DOHH2 (cell line): Measurements from ENCODE around the gene SP140.

Experiments used
- H3F3A ChIP-seq: fragments of 200-600 bp; sonication (generic), shearing (Covaris generic); 2 replicates; pipeline ENCODE4 v1.6.0; 2016; ENCODE audit warnings: antibody characterized with exemption, mild to moderate bottlenecking; ENCODE audit not compliant: control insufficient read depth, insufficient read depth
- H3K27ac ChIP-seq: fragments of 200-600 bp; sonication (generic); 2 replicates; pipeline ENCODE4 v1.5.1; 2014; ENCODE audit warnings: low read depth, mild to moderate bottlenecking, low read length, moderate library complexity
- H3K27me3 ChIP-seq: fragments of 200-600 bp; sonication (generic); 2 replicates; pipeline ENCODE4 v1.6.1; 2014; ENCODE audit warnings: mild to moderate bottlenecking, low read length, mixed read lengths; ENCODE audit not compliant: control insufficient read depth
- H3K36me3 ChIP-seq: fragments of 200-600 bp; sonication (generic); 2 replicates; pipeline ENCODE4 v1.6.1; 2014; ENCODE audit warnings: mild to moderate bottlenecking, low read length, moderate library complexity, mixed read lengths; ENCODE audit not compliant: control insufficient read depth
- H3K4me1 ChIP-seq: fragments of 200-600 bp; sonication (generic); 2 replicates; pipeline ENCODE4 v1.6.1; 2014; ENCODE audit warnings: mild to moderate bottlenecking, low read length, mixed read lengths; ENCODE audit not compliant: control insufficient read depth
- H3K4me2 ChIP-seq: fragments of 200-600 bp; sonication (generic); 2 replicates; pipeline ENCODE4 v1.6.0; 2014; ENCODE audit warnings: mild to moderate bottlenecking, low read length, moderate library complexity
- H3K4me3 ChIP-seq: fragments of 200-600 bp; sonication (generic); 2 replicates; pipeline ENCODE4 v1.5.1; 2014; ENCODE audit warnings: mild to moderate bottlenecking, low read length, mixed read lengths
- H3K79me2 ChIP-seq: fragments of 200-600 bp; sonication (generic); 2 replicates; pipeline ENCODE4 v1.6.1; 2014; ENCODE audit warnings: mild to moderate bottlenecking, low read length, mixed read lengths; ENCODE audit not compliant: control insufficient read depth
- H3K9me2 ChIP-seq: fragments of 200-600 bp; sonication (generic); replicated peaks from 2 replicates; pipeline ENCODE4 v1.6.1; 2014; ENCODE audit warnings: mild to moderate bottlenecking, low read length, mixed read lengths; ENCODE audit not compliant: control insufficient read depth
- H3K9me3 ChIP-seq: fragments of 200-600 bp; sonication (generic); 2 replicates; pipeline ENCODE4 v1.6.1; 2014; ENCODE audit warnings: antibody characterized with exemption, low read length, mixed read lengths; ENCODE audit not compliant: control insufficient read depth, insufficient read depth
- H4K20me1 ChIP-seq: fragments of 200-600 bp; sonication (generic); 2 replicates; pipeline ENCODE4 v1.6.0; 2014; ENCODE audit warnings: low read depth, mild to moderate bottlenecking, antibody characterized with exemption, low read length, moderate library complexity; ENCODE audit not compliant: control insufficient read depth, insufficient read depth
- CTCF ChIP-seq: fragments of 200-600 bp; sonication (generic); IDR thresholded peaks from one replicate; pipeline ENCODE4 v1.5.1; 2014; ENCODE audit warnings: antibody characterized with exemption, mild to moderate bottlenecking, low read depth, low read length; ENCODE audit not compliant: poor library complexity, severe bottlenecking
- EZH2phosphoT487 ChIP-seq: fragments of 200-600 bp; sonication (generic); IDR thresholded peaks from 2 replicates; pipeline ENCODE4 v1.6.1; 2017; ENCODE audit warnings: borderline replicate concordance, mild to moderate bottlenecking, antibody characterized with exemption, low read length, moderate library complexity, mixed read lengths

The SP140 gene

DNA sequence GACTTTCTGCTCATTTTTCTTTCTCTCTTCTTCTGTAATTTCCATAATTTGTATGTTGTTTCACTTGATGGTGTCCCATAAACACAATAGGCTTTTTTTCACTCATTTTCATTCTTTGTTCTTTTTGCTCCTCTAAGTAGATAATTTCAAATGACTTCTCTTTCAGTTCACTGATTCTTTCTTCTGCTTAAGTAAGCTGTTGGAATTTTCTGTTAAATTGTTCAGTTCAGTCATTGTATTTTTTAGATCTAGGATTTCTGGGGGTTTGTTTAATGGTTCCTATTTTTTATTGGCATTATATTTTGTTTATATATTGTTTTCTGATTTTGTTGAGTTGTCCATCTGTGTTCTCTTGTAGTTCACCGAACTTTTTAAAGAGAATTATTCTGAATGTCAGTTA, 120.9 kb downstream of the SP140 start:
- H3K4me2 ChIP-seq, result no peak overlapping the region
- H3K9me2 ChIP-seq, result no peaks in the 10 kb centered on the region
- H3F3A ChIP-seq, result no peaks in the 10 kb centered on the region
- no peaks in the 10 kb centered on the region for H3K4me1 ChIP-seq
- no peaks in the 10 kb centered on the region for H3K27me3 ChIP-seq
- no peak overlapping the region for H3K27ac ChIP-seq
- TF ChIP-seq EZH2phosphoT487 (no peak), CTCF (no peak)
- H3K9me3 ChIP-seq, result peaks cover 12% of the 10 kb centered on the region; the same call in 1 of the 2 replicates
- H3K4me3 ChIP-seq, result no peak overlapping the region
- H4K20me1 ChIP-seq, result no peaks in the 10 kb centered on the region
- no peaks in the 10 kb centered on the region for H3K79me2 ChIP-seq
- no peaks in the 10 kb centered on the region for H3K36me3 ChIP-seq

- Histone ChIP-seq H3K4me1 (no peaks in the 10 kb centered on the region), H3K9me2 (no peaks in the 10 kb centered on the region), H3K36me3 (no peaks in the 10 kb centered on the region), H3F3A (no peaks in the 10 kb centered on the region), H3K79me2 (no peaks in the 10 kb centered on the region), H3K9me3 (peaks cover 12% of the 10 kb centered on the region; the same call in 1 of the 2 replicates), H3K4me2 (no peak overlapping the region), H3K27ac (no peak overlapping the region), H3K27me3 (no peaks in the 10 kb centered on the region), H3K4me3 (no peak overlapping the region), H4K20me1 (no peaks in the 10 kb centered on the region)
- TF ChIP-seq EZH2phosphoT487 (no peak), CTCF (no peak)
These were observed 121.5 kb downstream of the SP140 start for GRCh38 chr2:230346921-230347533.

GRCh38 chr2:230347659-230348305, 122.2 kb downstream of the SP140 start:
- no peak overlapping the region for H3K27ac ChIP-seq

More at GRCh38 chr2:230347659-230348305, 122.2 kb downstream of the SP140 start:
- Histone ChIP-seq H3K4me1 (no peaks in the 10 kb centered on the region), H3K4me3 (no peak overlapping the region), H3K9me2 (no peaks in the 10 kb centered on the region), H3F3A (no peaks in the 10 kb centered on the region), H3K36me3 (no peaks in the 10 kb centered on the region), H3K9me3 (peaks cover 12% of the 10 kb centered on the region; the same call in 1 of the 2 replicates), H3K4me2 (no peak overlapping the region), H3K27me3 (no peaks in the 10 kb centered on the region), H3K79me2 (no peaks in the 10 kb centered on the region), H4K20me1 (no peaks in the 10 kb centered on the region)
- TF ChIP-seq CTCF (no peak), EZH2phosphoT487 (no peak)
